HL-60 (cell line): Measurements from ENCODE around the gene RAB3GAP1.

ENCODE experiments used
- CTCF ChIP-seq: IDR thresholded peaks from one replicate; pipeline ENCODE4 v1.5.1; 2011; ENCODE audit warnings: low read length, control low read depth, inconsistent platforms; ENCODE audit not compliant: insufficient read depth
- POLR2AphosphoS5 ChIP-seq: IDR thresholded peaks from 2 replicates; pipeline ENCODE4 v1.6.1; 2012; ENCODE audit warnings: low read depth
- REST ChIP-seq: IDR thresholded peaks from 2 replicates; pipeline ENCODE4 v1.6.1; 2012; ENCODE audit warnings: low read depth; ENCODE audit not compliant: insufficient replicate concordance

- TF ChIP-seq CTCF, result no peak
- no peak for TF ChIP-seq POLR2AphosphoS5
- TF ChIP-seq REST, result no peak
Observed at GRCh38 chr2:135121016-135121657, 69.0 kb downstream of the RAB3GAP1 start.
